HepG2 (cell line): Measurements from ENCODE around the gene UBXN6. TPM values are rescaled to one million over a fixed set of nuclear protein-coding genes. Genes with fewer than 3 reads are reported as not detected.

Experiments
- ATF7-NPFF ChIP-seq: sonication (generic); formaldehyde crosslinking; IDR thresholded peaks from 2 replicates; pipeline ENCODE4 v1.8.1; 2023; ENCODE audit warnings: mild to moderate bottlenecking, low read depth, missing genetic modification reagents, moderate library complexity
- BORCS8-MEF2B ChIP-seq: sonication (generic); formaldehyde crosslinking; IDR thresholded peaks from 2 replicates; pipeline ENCODE4 v1.8.0; 2022; ENCODE audit warnings: mild to moderate bottlenecking, missing genetic modification reagents
- ETV5 ChIP-seq: IDR thresholded peaks from 2 replicates; pipeline ENCODE4 v1.6.1; 2018; ENCODE audit warnings: missing biosample characterization, missing genetic modification reagents, inconsistent platforms, borderline replicate concordance
- FOSL1 ChIP-seq: sonication (generic); formaldehyde crosslinking; IDR thresholded peaks from 2 replicates; pipeline ENCODE4 v1.9.0; 2021; ENCODE audit warnings: missing genetic modification reagents, borderline replicate concordance
- FOSL2 ChIP-seq: sonication (generic); formaldehyde crosslinking; IDR thresholded peaks from 2 replicates; pipeline ENCODE4 v1.4.0; 2020; ENCODE audit warnings: missing genetic modification reagents
- GABPA ChIP-seq, 2 experiments: IDR thresholded peaks; 2 replicates each; pipeline ENCODE4 v1.6.1; 2011 to 2016; ENCODE audit warnings: low read depth in 2 of 2, low read length in 1 of 2, missing biosample characterization in 1 of 2, missing genetic modification characterization in 1 of 2
- HDAC6 ChIP-seq: fragments of 200-600 bp; sonication (generic); IDR thresholded peaks from 2 replicates; pipeline ENCODE4 v1.7.0; 2017; ENCODE audit warnings: mild to moderate bottlenecking, antibody characterized with exemption, low read length, low read depth
- HOXA3 ChIP-seq: sonication (generic); formaldehyde crosslinking; IDR thresholded peaks from 2 replicates; pipeline ENCODE4 v1.5.0; 2020; ENCODE audit warnings: missing genetic modification reagents
- JUNB ChIP-seq: sonication (generic); formaldehyde crosslinking; IDR thresholded peaks from 2 replicates; pipeline ENCODE4 v1.8.0; 2022; ENCODE audit warnings: missing genetic modification reagents, mild to moderate bottlenecking, borderline replicate concordance
- KAT7 ChIP-seq: IDR thresholded peaks from 2 replicates; pipeline ENCODE4 v1.6.1; 2018; ENCODE audit warnings: borderline replicate concordance, missing compliant biosample characterization
- MED1 ChIP-seq: sonication (generic); formaldehyde crosslinking; IDR thresholded peaks from 2 replicates; pipeline ENCODE4 v1.4.0; 2020; ENCODE audit warnings: missing genetic modification reagents
- PHF21A ChIP-seq: sonication (generic); formaldehyde crosslinking; IDR thresholded peaks from 2 replicates; pipeline ENCODE4 v1.5.0; 2020; ENCODE audit warnings: mild to moderate bottlenecking, missing genetic modification reagents
- RARA ChIP-seq: IDR thresholded peaks from 2 replicates; pipeline ENCODE4 v1.6.1; 2016; ENCODE audit warnings: missing genetic modification reagents, missing compliant biosample characterization
- SALL1 ChIP-seq: sonication (generic); formaldehyde crosslinking; IDR thresholded peaks from 2 replicates; pipeline ENCODE4 v1.8.0; 2022; ENCODE audit warnings: mild to moderate bottlenecking, missing genetic modification reagents
- SAP130 ChIP-seq: IDR thresholded peaks from 2 replicates; pipeline ENCODE4 v1.6.1; 2016; ENCODE audit warnings: low read depth
- SMC3 ChIP-seq: IDR thresholded peaks from 2 replicates; pipeline ENCODE4 v1.6.1; 2011; ENCODE audit warnings: low read length, improper control_type of control experiment
- ZBTB34 ChIP-seq: sonication (generic); formaldehyde crosslinking; IDR thresholded peaks from 2 replicates; pipeline ENCODE4 v1.8.0; 2022; ENCODE audit warnings: mild to moderate bottlenecking, missing genetic modification reagents
- ZFP82 ChIP-seq: sonication (generic); formaldehyde crosslinking; IDR thresholded peaks from 2 replicates; pipeline ENCODE4 v1.5.1; 2020; ENCODE audit warnings: mild to moderate bottlenecking, missing genetic modification reagents, borderline replicate concordance
- ZNF121 ChIP-seq: sonication (generic); formaldehyde crosslinking; IDR thresholded peaks from 2 replicates; pipeline ENCODE4 v1.5.0; 2020; ENCODE audit warnings: mild to moderate bottlenecking, missing genetic modification reagents
- ZNF354B ChIP-seq: sonication (generic); formaldehyde crosslinking; IDR thresholded peaks from 2 replicates; pipeline ENCODE4 v1.8.0; 2022; ENCODE audit warnings: mild to moderate bottlenecking, missing genetic modification reagents
- ZNF367 ChIP-seq: sonication (generic); formaldehyde crosslinking; IDR thresholded peaks from 2 replicates; pipeline ENCODE4 v1.4.0; 2020; ENCODE audit warnings: missing genetic modification reagents, borderline replicate concordance
- ZNF468 ChIP-seq: sonication (generic); formaldehyde crosslinking; IDR thresholded peaks from 2 replicates; pipeline ENCODE4 v1.8.0; 2022; ENCODE audit warnings: mild to moderate bottlenecking, moderate library complexity, missing genetic modification reagents
- ZNF678 ChIP-seq: sonication (generic); formaldehyde crosslinking; IDR thresholded peaks from 2 replicates; pipeline ENCODE4 v1.4.0; 2020; ENCODE audit warnings: mild to moderate bottlenecking, missing genetic modification reagents
- polyA plus RNA-seq, 8 experiments: library from polyadenylated mRNA; depleted of rRNA in 3 of 8; stranded (reverse) in 7 of 8; unstranded in 1 of 8; fragments of >200 nt; fragmentation: Illumina TruSeq in 4 of 8; extraction: Trizol in 4 of 8; gene quantifications; 2 replicates each; pipeline versions ENCODE4 v1.2.1 to v1.2.3, GENCODE V29; 2011 to 2016; ENCODE audit warnings: low read depth in 4 of 8, missing spikeins in 1 of 8, mixed read lengths in 1 of 8; ENCODE audit not compliant: insufficient read depth in 1 of 8
- total RNA-seq, 5 experiments: library from RNA; depleted of rRNA; stranded (reverse); fragments of >200 nt; fragmentation: Illumina TruSeq; extraction: Trizol; gene quantifications; 2 replicates each; pipeline ENCODE4 v1.2.3, GENCODE V29; 2016; ENCODE audit warnings: low read depth in 1 of 5
- TF ChIP-seq, protein P1 (sequence below): sonication (generic); formaldehyde crosslinking; IDR thresholded peaks from 2 replicates; pipeline ENCODE4 v1.4.0; 2020; ENCODE audit warnings: missing genetic modification reagents
- TF ChIP-seq, protein P2 (sequence below): sonication (generic); formaldehyde crosslinking; IDR thresholded peaks from 2 replicates; pipeline ENCODE4 v1.4.0; 2020; ENCODE audit warnings: mild to moderate bottlenecking, missing genetic modification reagents
- TF ChIP-seq, protein P3 (sequence below): sonication (generic); formaldehyde crosslinking; IDR thresholded peaks from 2 replicates; pipeline ENCODE4 v1.4.0; 2020; ENCODE audit warnings: mild to moderate bottlenecking, missing genetic modification reagents, borderline replicate concordance
- TF ChIP-seq, protein P4 (sequence below): IDR thresholded peaks from 2 replicates; pipeline ENCODE4 v1.6.1; 2016; ENCODE audit warnings: low read depth

The UBXN6 gene
- total and polyA plus RNA-seq, 2 of the 13 experiments (the other 11 are each of a cell fraction or from before 2014, with no cell fraction given) = 34.9 to 35.5 TPM

DNA sequence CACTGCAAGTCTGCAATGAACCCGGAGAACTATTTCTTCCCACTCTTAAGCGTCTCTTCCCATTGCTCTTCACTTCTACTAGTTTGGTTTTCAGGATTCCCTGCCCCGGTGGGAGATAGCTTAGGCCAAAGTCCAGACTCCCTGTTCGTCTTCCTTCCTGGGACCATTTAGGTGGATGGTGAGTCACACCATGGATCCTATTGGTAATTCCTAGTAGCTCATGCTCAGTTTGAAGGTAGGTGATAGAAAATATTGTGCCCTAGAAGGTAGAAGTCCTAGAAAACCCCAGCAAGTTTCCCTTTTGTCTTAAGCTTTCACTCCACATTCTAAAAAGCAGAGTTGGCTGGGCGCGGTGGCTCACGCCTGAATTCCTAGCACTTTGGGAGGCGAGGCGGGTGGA is 41.3 kb downstream of the UBXN6 start (continued):
- TF ChIP-seq, protein P1, sequence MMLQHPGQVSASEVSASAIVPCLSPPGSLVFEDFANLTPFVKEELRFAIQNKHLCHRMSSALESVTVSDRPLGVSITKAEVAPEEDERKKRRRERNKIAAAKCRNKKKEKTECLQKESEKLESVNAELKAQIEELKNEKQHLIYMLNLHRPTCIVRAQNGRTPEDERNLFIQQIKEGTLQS (CRISPR knock-in tag) = 0 out of 2 replicates have a peak, but pooled peaks have one; percentile 30
- peak; percentile 42; the same call in 1 of the 2 replicates for TF ChIP-seq SAP130 (CRISPR knock-in tag)
- peak; percentile 10; the same call in 1 of the 2 replicates for TF ChIP-seq SMC3
- TF ChIP-seq ZNF354B = no peak
- TF ChIP-seq, protein P2, sequence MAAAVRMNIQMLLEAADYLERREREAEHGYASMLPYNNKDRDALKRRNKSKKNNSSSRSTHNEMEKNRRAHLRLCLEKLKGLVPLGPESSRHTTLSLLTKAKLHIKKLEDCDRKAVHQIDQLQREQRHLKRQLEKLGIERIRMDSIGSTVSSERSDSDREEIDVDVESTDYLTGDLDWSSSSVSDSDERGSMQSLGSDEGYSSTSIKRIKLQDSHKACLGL (CRISPR knock-in tag) = no peak
- TF ChIP-seq BORCS8-MEF2B = no peak
- TF ChIP-seq, protein P3, sequence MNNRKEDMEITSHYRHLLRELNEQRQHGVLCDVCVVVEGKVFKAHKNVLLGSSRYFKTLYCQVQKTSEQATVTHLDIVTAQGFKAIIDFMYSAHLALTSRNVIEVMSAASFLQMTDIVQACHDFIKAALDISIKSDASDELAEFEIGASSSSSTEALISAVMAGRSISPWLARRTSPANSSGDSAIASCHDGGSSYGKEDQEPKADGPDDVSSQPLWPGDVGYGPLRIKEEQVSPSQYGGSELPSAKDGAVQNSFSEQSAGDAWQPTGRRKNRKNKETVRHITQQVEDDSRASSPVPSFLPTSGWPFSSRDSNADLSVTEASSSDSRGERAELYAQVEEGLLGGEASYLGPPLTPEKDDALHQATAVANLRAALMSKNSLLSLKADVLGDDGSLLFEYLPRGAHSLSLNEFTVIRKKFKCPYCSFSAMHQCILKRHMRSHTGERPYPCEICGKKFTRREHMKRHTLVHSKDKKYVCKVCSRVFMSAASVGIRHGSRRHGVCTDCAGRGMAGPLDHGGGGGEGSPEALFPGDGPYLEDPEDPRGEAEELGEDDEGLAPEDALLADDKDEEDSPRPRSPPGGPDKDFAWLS (CRISPR knock-in tag) = no peak
- TF ChIP-seq KAT7 (CRISPR knock-in tag) = no peak
- TF ChIP-seq ZBTB34 (CRISPR knock-in tag) = 0 out of 2 replicates have a peak, but pooled peaks have one; percentile 47
- peak; percentile 94 for TF ChIP-seq FOSL2 (CRISPR knock-in tag)
- TF ChIP-seq, protein P4, sequence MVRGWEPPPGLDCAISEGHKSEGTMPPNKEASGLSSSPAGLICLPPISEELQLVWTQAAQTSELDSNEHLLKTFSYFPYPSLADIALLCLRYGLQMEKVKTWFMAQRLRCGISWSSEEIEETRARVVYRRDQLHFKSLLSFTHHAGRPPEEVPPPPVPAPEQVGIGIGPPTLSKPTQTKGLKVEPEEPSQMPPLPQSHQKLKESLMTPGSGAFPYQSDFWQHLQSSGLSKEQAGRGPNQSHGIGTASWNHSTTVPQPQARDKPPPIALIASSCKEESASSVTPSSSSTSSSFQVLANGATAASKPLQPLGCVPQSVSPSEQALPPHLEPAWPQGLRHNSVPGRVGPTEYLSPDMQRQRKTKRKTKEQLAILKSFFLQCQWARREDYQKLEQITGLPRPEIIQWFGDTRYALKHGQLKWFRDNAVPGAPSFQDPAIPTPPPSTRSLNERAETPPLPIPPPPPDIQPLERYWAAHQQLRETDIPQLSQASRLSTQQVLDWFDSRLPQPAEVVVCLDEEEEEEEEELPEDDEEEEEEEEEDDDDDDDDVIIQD (CRISPR knock-in tag) = 0 out of 2 replicates have a peak, but pooled peaks have one; percentile 23
- 0 out of 2 replicates have a peak, but pooled peaks have one; percentile 20 for TF ChIP-seq RARA
- no peak for TF ChIP-seq HDAC6
- peak; percentile 44; the same call in 1 of the 2 replicates for TF ChIP-seq MED1 (CRISPR knock-in tag)
- no peak for TF ChIP-seq ZFP82 (CRISPR knock-in tag)
- no peak for TF ChIP-seq SALL1
- no peak for TF ChIP-seq ZNF468 (CRISPR knock-in tag)
- TF ChIP-seq ZNF678 (CRISPR knock-in tag) = no peak
- TF ChIP-seq ZNF367 = no peak
- 0 out of 2 replicates have a peak, but pooled peaks have one; percentile 9 for TF ChIP-seq ZNF121
- peak; percentile 60; the same call in 1 of the 2 replicates for TF ChIP-seq FOSL1
- TF ChIP-seq JUNB (CRISPR knock-in tag) = 0 out of 2 replicates have a peak, but pooled peaks have one; percentile 42
- TF ChIP-seq ATF7-NPFF = no peak
- TF ChIP-seq PHF21A (CRISPR knock-in tag) = peak; percentile 41; the same call in 1 of the 2 replicates
- TF ChIP-seq GABPA (IDR thresholded peaks at IDR 0.05; ENCODE audit: low read depth, low read length) = no peak
- TF ChIP-seq GABPA (CRISPR knock-in tag; IDR thresholded peaks at IDR 0.05; ENCODE audit: low read depth) = no peak
- TF ChIP-seq HOXA3 = 0 out of 2 replicates have a peak, but pooled peaks have one; percentile 22
- TF ChIP-seq ETV5 (CRISPR knock-in tag) = peak; percentile 58; the same call in 1 of the 2 replicates
